ENCODE data around the gene SCD5.
"Not testable (repeated sequence)": the region's sequence is repeated elsewhere in the genome, so short reads cannot be mapped to it uniquely, and the experiment has no call there.

Gene SCD5

GRCh38 chr4:82798168-82799005 is at the start of gene SCD5:
Gene SCD5, minus strand, starts transcription at chr4:82798796. Its CDS starts 259 bp downstream, at chr4:82798537.
- no peak for DNase-seq (ENCODE audit: low read depth in 3 of 3, low spot score in 1 of 3)

GRCh38 chr4:82842593-82842992 is 44.0 kb upstream of the SCD5 start:
- DNase-seq (ENCODE audit: low read depth in 3 of 3, low spot score in 1 of 3): no peak

- DNase-seq (ENCODE audit: low read depth in 3 of 3, low spot score in 1 of 3): no peak
These were observed 41.0 kb upstream of the SCD5 start for GRCh38 chr4:82839624-82840023.

- DNase-seq (ENCODE audit: low read depth in 3 of 3, low spot score in 1 of 3): no peak
These were observed 35.2 kb upstream of the SCD5 start for GRCh38 chr4:82833696-82834313.

GRCh38 chr4:82833060-82833459 is 34.5 kb upstream of the SCD5 start:
- not testable (repeated sequence) for DNase-seq (ENCODE audit: low read depth in 3 of 3, low spot score in 1 of 3)

- no peak for DNase-seq (ENCODE audit: low read depth in 3 of 3, low spot score in 1 of 3)
These were observed 26.8 kb upstream of the SCD5 start for GRCh38 chr4:82825425-82825824.

- DNase-seq (ENCODE audit: low read depth in 3 of 3, low spot score in 1 of 3): no peak
These were observed 24.5 kb upstream of the SCD5 start for GRCh38 chr4:82823062-82823461.

- DNase-seq (ENCODE audit: low read depth in 3 of 3, low spot score in 1 of 3): no peak
These were observed 22.1 kb upstream of the SCD5 start for GRCh38 chr4:82820689-82821088.

GRCh38 chr4:82818664-82819662 is 20.4 kb upstream of the SCD5 start:
- DNase-seq (ENCODE audit: low read depth in 3 of 3, low spot score in 1 of 3): no peak

- not testable (repeated sequence) for DNase-seq (ENCODE audit: low read depth in 3 of 3, low spot score in 1 of 3)
These were observed 18.3 kb upstream of the SCD5 start for GRCh38 chr4:82816874-82817273.

GRCh38 chr4:82814034-82814433 is 15.4 kb upstream of the SCD5 start:
- DNase-seq (ENCODE audit: low read depth in 3 of 3, low spot score in 1 of 3): no peak

- DNase-seq (ENCODE audit: low read depth in 3 of 3, low spot score in 1 of 3): no peak
These were observed 13.3 kb upstream of the SCD5 start for GRCh38 chr4:82811838-82812341.

GRCh38 chr4:82811392-82811791 is 12.8 kb upstream of the SCD5 start:
- no peak for DNase-seq (ENCODE audit: low read depth in 3 of 3, low spot score in 1 of 3)

GRCh38 chr4:82810176-82810575 is 11.6 kb upstream of the SCD5 start:
- DNase-seq (ENCODE audit: low read depth in 3 of 3, low spot score in 1 of 3): no peak

- no peak for DNase-seq (ENCODE audit: low read depth in 3 of 3, low spot score in 1 of 3)
These were observed 11.0 kb upstream of the SCD5 start for GRCh38 chr4:82809619-82810018.

- no peak for DNase-seq (ENCODE audit: low read depth in 3 of 3, low spot score in 1 of 3)
These were observed 5.2 kb upstream of the SCD5 start for GRCh38 chr4:82803746-82804145.

GRCh38 chr4:82802911-82803310 is 4.3 kb upstream of the SCD5 start:
- no peak for DNase-seq (ENCODE audit: low read depth in 3 of 3, low spot score in 1 of 3)

- no peak for DNase-seq (ENCODE audit: low read depth in 3 of 3, low spot score in 1 of 3)
These were observed 3.4 kb upstream of the SCD5 start for GRCh38 chr4:82801910-82802521.

- DNase-seq (ENCODE audit: low read depth in 3 of 3, low spot score in 1 of 3): no peak
These were observed 648 bp upstream of the SCD5 start for GRCh38 chr4:82799006-82799881.

Measured in stimulated activated CD4-positive, alpha-beta T cell treated with anti-CD3 and anti-CD28 coated beads, TNF-alpha, amount 100 ng/mL, for 1 hour (primary cell).